Liver (tissue), 9 donors: ENCODE data around the gene DOCK8. TPM values are rescaled to one million over a fixed set of nuclear protein-coding genes. Genes with fewer than 3 reads are reported as not detected.

ENCODE experiments used
- DNase-seq: peaks from one replicate; pipeline ENCODE4 v3.0.0-alpha.2; 2017; ENCODE audit warnings: low spot score
- H3K27ac ChIP-seq, 2 donors: one replicate each; pipeline ENCODE4 v1.7.0; 2013; ENCODE audit warnings: inconsistent platforms in 2 of 2, low read length in 2 of 2, control low read depth in 1 of 2, low read depth in 1 of 2, mild to moderate bottlenecking in 1 of 2
- H3K27me3 ChIP-seq, 4 donors: one replicate each; pipeline versions ENCODE4 v1.6.1 to v1.7.0; 2013; ENCODE audit warnings: low read length in 3 of 4, inconsistent platforms in 1 of 4, mild to moderate bottlenecking in 1 of 4, moderate library complexity in 1 of 4; ENCODE audit not compliant: control insufficient read depth in 4 of 4, insufficient read depth in 4 of 4
- H3K36me3 ChIP-seq, 4 donors: one replicate each; pipeline versions ENCODE4 v1.6.1 to v1.7.0; 2013; ENCODE audit warnings: low read length in 3 of 4, mild to moderate bottlenecking in 3 of 4, low read depth in 1 of 4, moderate library complexity in 1 of 4; ENCODE audit not compliant: control insufficient read depth in 4 of 4, insufficient read depth in 3 of 4
- H3K4me1 ChIP-seq, 4 donors: one replicate each; pipeline versions ENCODE4 v1.6.1 to v1.7.0; 2013; ENCODE audit warnings: low read length in 3 of 4, mild to moderate bottlenecking in 3 of 4, moderate library complexity in 1 of 4; ENCODE audit not compliant: control insufficient read depth in 4 of 4, insufficient read depth in 4 of 4
- H3K4me3 ChIP-seq, 3 donors: one replicate each; pipeline versions ENCODE4 v1.6.1 to v1.7.0; 2013; ENCODE audit warnings: low read length in 3 of 3, control low read depth in 1 of 3, low read depth in 1 of 3, mild to moderate bottlenecking in 1 of 3
- H3K9ac ChIP-seq, 2 donors: one replicate each; pipeline ENCODE4 v1.7.0; 2013; ENCODE audit warnings: low read length in 2 of 2, mild to moderate bottlenecking in 2 of 2, moderate library complexity in 2 of 2, control low read depth in 1 of 2, low read depth in 1 of 2
- H3K9me3 ChIP-seq, 4 donors: one replicate each; pipeline versions ENCODE4 v1.6.1 to v1.7.0; 2013; ENCODE audit warnings: low read length in 3 of 4; ENCODE audit not compliant: control insufficient read depth in 4 of 4
- EGR1 ChIP-seq, 2 donors: IDR thresholded peaks; 2 replicates each; pipeline ENCODE4 v1.6.1; 2016 to 2018; ENCODE audit warnings: antibody characterized with exemption in 2 of 2, low read depth in 2 of 2
- FOXA1 ChIP-seq: IDR thresholded peaks from 2 replicates; pipeline ENCODE4 v1.6.1; 2016; ENCODE audit warnings: antibody characterized with exemption
- FOXA2 ChIP-seq: IDR thresholded peaks from 2 replicates; pipeline ENCODE4 v1.6.1; 2016; ENCODE audit warnings: antibody characterized with exemption
- GABPA ChIP-seq, 2 donors: IDR thresholded peaks in 1 of 2; conservative IDR thresholded peaks in 1 of 2; 2 replicates each; pipeline ENCODE4 v1.6.1; 2016; ENCODE audit warnings: antibody characterized with exemption in 2 of 2, mild to moderate bottlenecking in 1 of 2, moderate library complexity in 1 of 2
- HNF4A ChIP-seq, 2 donors: conservative IDR thresholded peaks; 2 replicates each; pipeline ENCODE4 v1.6.1; 2016; ENCODE audit warnings: antibody characterized with exemption in 2 of 2, mild to moderate bottlenecking in 2 of 2
- JUND ChIP-seq, 2 donors: IDR thresholded peaks; 2 replicates each; pipeline ENCODE4 v1.6.1; 2016; ENCODE audit warnings: antibody characterized with exemption in 2 of 2
- NR2F2 ChIP-seq: IDR thresholded peaks from 2 replicates; pipeline ENCODE4 v1.6.1; 2016; ENCODE audit warnings: antibody characterized with exemption
- RAD21 ChIP-seq, 2 donors: IDR thresholded peaks; 2 replicates each; pipeline ENCODE4 v1.6.1; 2016; ENCODE audit warnings: antibody characterized with exemption in 2 of 2, mild to moderate bottlenecking in 2 of 2
- RXRA ChIP-seq, 2 donors: IDR thresholded peaks; 2 replicates each; pipeline ENCODE4 v1.6.1; 2017 to 2018; ENCODE audit warnings: antibody characterized with exemption in 2 of 2, mild to moderate bottlenecking in 1 of 2
- SP1 ChIP-seq: IDR thresholded peaks from 2 replicates; pipeline ENCODE4 v1.6.1; 2018; ENCODE audit warnings: antibody characterized with exemption, mild to moderate bottlenecking
- ZBTB33 ChIP-seq: IDR thresholded peaks from 2 replicates; pipeline ENCODE4 v1.6.1; 2016; ENCODE audit warnings: antibody characterized with exemption
- WGBS: extraction: QIAGEN DNeasy Blood & Tissue Kit; methylation state at CpG from one replicate; pipeline ENCODE4 v1.1.7; 2013; 5-methylcytosine and 5-hydroxymethylcytosine counted together
- polyA plus RNA-seq, 2 donors: library from polyadenylated mRNA; stranded (reverse) in 1 of 2; unstranded in 1 of 2; fragments of 200-250 nt in 1 of 2; fragments of >200 nt in 1 of 2; fragmentation: Nextera tagmentation in 1 of 2; extraction: Ambion mirVana in 1 of 2; gene quantifications; one replicate each; pipeline versions ENCODE4 v1.2.1 to v1.2.3, GENCODE V29; 2013 to 2015
- total RNA-seq, 2 donors: library from RNA; depleted of rRNA; stranded (reverse); fragments of >200 nt; gene quantifications; one replicate each; pipeline ENCODE4 v1.2.3, GENCODE V29; 2014
- TF ChIP-seq, protein P1 (sequence below): IDR thresholded peaks from 2 replicates; pipeline ENCODE4 v1.6.1; 2016; ENCODE audit warnings: antibody characterized with exemption, mild to moderate bottlenecking
- donor health status: healthy.
- donor health status: healthy.
- donor health status: healthy.
- donor health status: healthy.
- donor health status: healthy.

The DOCK8 gene
- total and polyA plus RNA-seq, 4 donors: 3.8 to 22.6 (median 7.4) TPM

GRCh38 chr9:389758-390157 lies 175.1 kb downstream of the DOCK8 start:
- peaks cover 0 to 2% (median 0%) of the 10 kb centered on the region in 4 donors for H3K36me3 ChIP-seq
- DNase-seq: no peak

DNA sequence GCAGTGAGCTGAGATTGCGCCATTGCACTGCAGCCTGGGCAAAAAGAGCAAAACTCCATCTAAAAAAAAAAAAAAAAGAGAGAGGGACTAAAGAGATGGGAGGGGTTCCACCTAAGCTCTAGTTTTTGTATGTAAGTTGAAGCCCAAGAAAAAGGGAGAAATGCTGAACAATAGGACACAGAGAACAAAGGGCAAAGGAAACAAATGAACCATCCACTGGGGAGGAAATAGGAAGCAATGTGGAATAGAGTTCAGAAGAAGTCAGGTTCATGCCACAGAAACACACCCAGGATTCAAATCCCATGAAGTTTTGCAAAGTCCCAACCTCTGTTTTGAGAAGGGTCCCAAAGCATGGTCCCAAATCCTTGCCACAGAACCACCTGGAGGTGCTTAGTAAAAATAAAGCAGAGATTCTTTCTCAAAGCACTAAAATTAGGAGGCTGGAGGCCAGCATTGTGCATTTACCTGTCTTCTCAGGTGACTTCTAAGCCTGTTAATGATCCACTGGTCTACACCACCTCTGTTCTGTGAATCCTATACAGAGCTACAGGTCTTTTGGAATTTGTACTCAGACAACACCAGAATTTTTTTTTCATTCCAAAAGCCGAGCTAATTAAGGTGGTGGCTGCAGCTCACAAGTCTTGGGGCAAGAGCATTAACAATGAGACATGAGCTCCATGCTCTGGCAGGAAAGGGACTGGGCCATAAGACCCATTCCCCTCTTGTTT lies 177.6 kb downstream of the DOCK8 start:
- 94% methylated on average over 2 of the region's 2 CpGs for WGBS
- Histone ChIP-seq H3K9me3 (no peaks in the 10 kb centered on the region), H3K27ac (no peak overlapping the region), H3K9ac (no peak overlapping the region), H3K4me3 (no peak overlapping the region), H3K4me1 (no peaks in the 10 kb centered on the region), H3K27me3 (peaks cover 0 to 4% (median 0%) of the 10 kb centered on the region in 4 donors), H3K36me3 (peaks cover 0 to 2% (median 0%) of the 10 kb centered on the region in 4 donors)
- TF ChIP-seq RAD21 (IDR thresholded peaks at IDR 0.05): no peak
- no peak for TF ChIP-seq JUND (IDR thresholded peaks at IDR 0.05)
- no peak for TF ChIP-seq RXRA (IDR thresholded peaks at IDR 0.05)
- no peak for TF ChIP-seq FOXA2
- no peak for TF ChIP-seq NR2F2
- TF ChIP-seq, protein P1, sequence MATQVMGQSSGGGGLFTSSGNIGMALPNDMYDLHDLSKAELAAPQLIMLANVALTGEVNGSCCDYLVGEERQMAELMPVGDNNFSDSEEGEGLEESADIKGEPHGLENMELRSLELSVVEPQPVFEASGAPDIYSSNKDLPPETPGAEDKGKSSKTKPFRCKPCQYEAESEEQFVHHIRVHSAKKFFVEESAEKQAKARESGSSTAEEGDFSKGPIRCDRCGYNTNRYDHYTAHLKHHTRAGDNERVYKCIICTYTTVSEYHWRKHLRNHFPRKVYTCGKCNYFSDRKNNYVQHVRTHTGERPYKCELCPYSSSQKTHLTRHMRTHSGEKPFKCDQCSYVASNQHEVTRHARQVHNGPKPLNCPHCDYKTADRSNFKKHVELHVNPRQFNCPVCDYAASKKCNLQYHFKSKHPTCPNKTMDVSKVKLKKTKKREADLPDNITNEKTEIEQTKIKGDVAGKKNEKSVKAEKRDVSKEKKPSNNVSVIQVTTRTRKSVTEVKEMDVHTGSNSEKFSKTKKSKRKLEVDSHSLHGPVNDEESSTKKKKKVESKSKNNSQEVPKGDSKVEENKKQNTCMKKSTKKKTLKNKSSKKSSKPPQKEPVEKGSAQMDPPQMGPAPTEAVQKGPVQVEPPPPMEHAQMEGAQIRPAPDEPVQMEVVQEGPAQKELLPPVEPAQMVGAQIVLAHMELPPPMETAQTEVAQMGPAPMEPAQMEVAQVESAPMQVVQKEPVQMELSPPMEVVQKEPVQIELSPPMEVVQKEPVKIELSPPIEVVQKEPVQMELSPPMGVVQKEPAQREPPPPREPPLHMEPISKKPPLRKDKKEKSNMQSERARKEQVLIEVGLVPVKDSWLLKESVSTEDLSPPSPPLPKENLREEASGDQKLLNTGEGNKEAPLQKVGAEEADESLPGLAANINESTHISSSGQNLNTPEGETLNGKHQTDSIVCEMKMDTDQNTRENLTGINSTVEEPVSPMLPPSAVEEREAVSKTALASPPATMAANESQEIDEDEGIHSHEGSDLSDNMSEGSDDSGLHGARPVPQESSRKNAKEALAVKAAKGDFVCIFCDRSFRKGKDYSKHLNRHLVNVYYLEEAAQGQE: no peak
- TF ChIP-seq HNF4A (conservative IDR thresholded peaks at IDR 0.05): no peak
- no peak for TF ChIP-seq EGR1 (IDR thresholded peaks at IDR 0.05; ENCODE audit: low read depth in 2 of 2)
- DNase-seq: no peak

More at GRCh38 chr9:389758-390157, 175.1 kb downstream of the DOCK8 start:
- Histone ChIP-seq H3K9ac (no peak overlapping the region), H3K4me3 (no peak overlapping the region), H3K4me1 (no peaks in the 10 kb centered on the region), H3K27ac (no peak overlapping the region), H3K9me3 (no peaks in the 10 kb centered on the region), H3K27me3 (no peaks in the 10 kb centered on the region)
- WGBS: 95% methylated on average over 7 of the region's 7 CpGs
- no peak for TF ChIP-seq FOXA1
- TF ChIP-seq SP1: no peak

DNA sequence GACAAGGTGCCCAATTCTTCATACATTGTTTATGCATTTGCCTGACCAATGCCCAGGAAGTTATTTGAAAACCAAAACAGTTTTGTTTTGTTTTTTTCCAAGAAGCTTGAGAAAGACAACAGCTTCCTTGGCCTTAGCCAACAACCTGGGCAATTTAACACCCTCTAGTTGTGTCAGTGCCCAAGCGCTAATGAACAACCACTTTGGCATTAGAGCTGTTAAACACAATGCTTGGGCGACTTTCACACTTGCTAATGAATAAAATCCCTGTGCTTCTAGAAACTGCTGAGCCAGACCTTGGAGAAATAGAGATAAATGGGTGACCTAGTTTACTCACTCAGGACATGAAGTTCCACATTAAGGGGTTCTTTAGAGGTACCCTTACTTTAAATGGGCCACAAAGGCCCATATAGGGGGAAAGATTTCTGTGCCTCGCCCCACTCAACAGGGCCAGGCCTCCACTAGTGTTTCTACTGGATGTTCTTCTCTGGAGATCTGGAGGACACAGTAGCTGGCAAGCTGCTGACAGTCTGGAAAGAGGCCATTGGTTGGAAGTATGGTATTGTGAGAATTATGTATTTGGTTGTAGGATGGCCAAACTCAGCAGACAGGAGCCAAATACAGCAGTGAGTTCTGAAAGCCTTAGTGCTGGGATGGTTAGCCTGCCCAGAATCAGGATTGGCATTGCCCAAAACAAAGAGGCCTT lies 179.8 kb downstream of the DOCK8 start:
- no peak for TF ChIP-seq SP1
- no peak for TF ChIP-seq GABPA (IDR thresholded peaks at IDR 0.05 in 1 of 2, conservative IDR thresholded peaks at IDR 0.05 in 1 of 2)
- TF ChIP-seq ZBTB33: no peak
- no peak for TF ChIP-seq RAD21 (IDR thresholded peaks at IDR 0.05)
- no peak for TF ChIP-seq HNF4A (conservative IDR thresholded peaks at IDR 0.05)
- Histone ChIP-seq H3K4me1 (no peaks in the 10 kb centered on the region), H3K27me3 (peaks cover 0 to 4% (median 0%) of the 10 kb centered on the region in 4 donors), H3K36me3 (peaks cover 0 to 2% (median 0%) of the 10 kb centered on the region in 4 donors), H3K4me3 (no peak overlapping the region), H3K9ac (no peak overlapping the region), H3K27ac (no peak overlapping the region), H3K9me3 (no peaks in the 10 kb centered on the region)
- 94% methylated on average over 3 of the region's 3 CpGs for WGBS
- DNase-seq: no peak
